ENCODE results near the gene ALKBH1. TPM values are rescaled to one million over a fixed set of nuclear protein-coding genes. Genes with fewer than 3 reads are reported as not detected.

Gene ALKBH1
- total RNA-seq, 3 donors from 2014 or later (not counting 1 experiment from before 2014, with no cell fraction given), result 3.6 to 10.2 (median 7.1) TPM

DNA sequence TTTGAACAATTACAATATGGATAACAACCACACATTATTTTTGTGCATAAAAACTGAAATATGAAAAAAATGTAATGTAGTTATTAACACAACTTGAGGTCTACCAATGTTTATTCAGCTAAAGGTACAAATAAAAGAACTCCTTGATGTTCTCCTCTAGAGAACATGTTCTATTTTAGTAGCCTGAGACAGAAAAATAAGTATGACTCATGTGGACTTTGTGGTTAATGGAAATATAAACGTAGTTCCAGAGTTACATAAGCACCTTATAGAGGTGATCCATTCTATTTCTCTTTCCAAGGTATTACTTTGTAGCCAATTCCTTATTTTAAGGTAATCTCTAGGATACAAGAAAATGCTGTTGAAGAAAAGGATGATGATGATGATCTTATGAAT lies 25.7 kb downstream of the ALKBH1 start:
- no peak overlapping the region for H3K4me3 ChIP-seq (ENCODE audit: low read length)
- TF ChIP-seq, protein P1, sequence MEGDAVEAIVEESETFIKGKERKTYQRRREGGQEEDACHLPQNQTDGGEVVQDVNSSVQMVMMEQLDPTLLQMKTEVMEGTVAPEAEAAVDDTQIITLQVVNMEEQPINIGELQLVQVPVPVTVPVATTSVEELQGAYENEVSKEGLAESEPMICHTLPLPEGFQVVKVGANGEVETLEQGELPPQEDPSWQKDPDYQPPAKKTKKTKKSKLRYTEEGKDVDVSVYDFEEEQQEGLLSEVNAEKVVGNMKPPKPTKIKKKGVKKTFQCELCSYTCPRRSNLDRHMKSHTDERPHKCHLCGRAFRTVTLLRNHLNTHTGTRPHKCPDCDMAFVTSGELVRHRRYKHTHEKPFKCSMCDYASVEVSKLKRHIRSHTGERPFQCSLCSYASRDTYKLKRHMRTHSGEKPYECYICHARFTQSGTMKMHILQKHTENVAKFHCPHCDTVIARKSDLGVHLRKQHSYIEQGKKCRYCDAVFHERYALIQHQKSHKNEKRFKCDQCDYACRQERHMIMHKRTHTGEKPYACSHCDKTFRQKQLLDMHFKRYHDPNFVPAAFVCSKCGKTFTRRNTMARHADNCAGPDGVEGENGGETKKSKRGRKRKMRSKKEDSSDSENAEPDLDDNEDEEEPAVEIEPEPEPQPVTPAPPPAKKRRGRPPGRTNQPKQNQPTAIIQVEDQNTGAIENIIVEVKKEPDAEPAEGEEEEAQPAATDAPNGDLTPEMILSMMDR (IDR thresholded peaks at IDR 0.05), result no peak
- H3K36me3 ChIP-seq (ENCODE audit: control insufficient read depth, insufficient read depth, low read length), result peaks cover 19% of the 10 kb centered on the region
- no peak for DNase-seq
- ATAC-seq, result no peak
- peaks cover 4% of the 10 kb centered on the region for H3K36me3 Mint-ChIP-seq
- H3K27ac ChIP-seq (ENCODE audit: low read length), result no peak overlapping the region
- no peaks in the 10 kb centered on the region for H3K27me3 ChIP-seq (ENCODE audit: control insufficient read depth, insufficient read depth, low read length)
- intact Hi-C loops (cut with micrococcal nuclease), result no loop called here
- no peak overlapping the region for H3K4me3 Mint-ChIP-seq
- H3K9me3 ChIP-seq (ENCODE audit: control insufficient read depth, insufficient read depth, low read length), result no peaks in the 10 kb centered on the region
- no peaks in the 10 kb centered on the region for H3K4me1 Mint-ChIP-seq
- no peaks in the 10 kb centered on the region for H3K9me3 Mint-ChIP-seq
- no CpG with 5 or more reads among the region's 1 CpG for WGBS (ENCODE audit: insufficient coverage)
- no peaks in the 10 kb centered on the region for H3K4me1 ChIP-seq (ENCODE audit: control insufficient read depth, insufficient read depth, low read length)
- H3K27ac Mint-ChIP-seq, result no peak overlapping the region
- no peaks in the 10 kb centered on the region for H3K27me3 Mint-ChIP-seq (ENCODE audit: low read depth in 2 of 2)

DNA sequence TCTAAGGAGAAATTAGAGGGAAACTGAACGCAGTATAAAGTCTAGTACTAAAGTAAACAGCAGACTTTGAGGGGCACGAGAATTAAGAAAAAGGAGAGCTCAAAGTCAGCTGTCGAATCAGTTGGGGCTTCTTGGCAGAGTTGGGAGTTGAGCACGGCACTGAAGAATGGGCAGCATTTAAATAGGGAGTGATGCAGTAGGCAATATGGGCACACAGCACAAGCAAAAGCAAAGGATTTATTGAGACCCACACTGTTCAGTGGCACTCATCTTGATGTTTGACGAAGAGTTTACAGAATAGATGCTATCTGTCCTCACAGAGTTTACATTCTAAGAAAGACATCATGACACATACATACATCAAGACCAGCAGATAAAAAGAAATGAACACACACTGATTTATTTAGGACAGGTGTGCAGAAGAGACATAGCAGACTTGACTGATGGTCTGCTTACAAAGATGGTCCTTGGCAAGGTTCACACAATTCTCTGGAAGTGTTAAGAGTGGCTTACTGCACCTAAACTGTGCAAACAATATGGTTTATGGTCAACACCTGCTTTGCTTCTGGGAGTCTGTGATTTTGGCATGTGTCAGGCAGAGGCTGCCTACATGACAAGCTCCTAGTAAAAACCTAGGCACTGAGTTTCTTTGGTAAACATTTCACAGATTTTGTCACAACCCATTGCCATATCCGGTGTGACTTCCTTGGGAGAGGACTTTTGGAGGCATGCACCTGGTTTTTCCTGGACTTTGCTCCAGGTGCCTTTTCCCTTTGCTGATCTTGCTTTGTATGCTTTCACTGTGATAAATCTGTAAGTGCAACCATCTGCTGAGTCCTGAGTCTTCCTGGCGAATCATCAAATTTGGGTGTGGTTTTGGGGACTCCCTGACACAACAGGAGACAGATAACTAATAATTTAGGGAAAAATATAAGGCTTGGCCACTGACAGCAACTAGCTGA lies 26.3 kb downstream of the ALKBH1 start:
- no peak overlapping the region for H3K4me3 ChIP-seq (ENCODE audit: low read length)
- H3K4me3 Mint-ChIP-seq, result no peak overlapping the region
- no peaks in the 10 kb centered on the region for H3K9me3 Mint-ChIP-seq
- DNase-seq (no peak), ATAC-seq (no peak)
- H3K9me3 ChIP-seq (ENCODE audit: control insufficient read depth, insufficient read depth, low read length), result no peaks in the 10 kb centered on the region
- no peaks in the 10 kb centered on the region for H3K27me3 Mint-ChIP-seq (ENCODE audit: low read depth in 2 of 2)
- no peak overlapping the region for H3K27ac Mint-ChIP-seq
- H3K27me3 ChIP-seq (ENCODE audit: control insufficient read depth, insufficient read depth, low read length), result no peaks in the 10 kb centered on the region
- H3K4me1 ChIP-seq (ENCODE audit: control insufficient read depth, insufficient read depth, low read length), result no peaks in the 10 kb centered on the region
- 95% methylated on average over 7 of the region's 7 CpGs for WGBS (ENCODE audit: insufficient coverage)
- H3K36me3 ChIP-seq (ENCODE audit: control insufficient read depth, insufficient read depth, low read length), result peaks cover 14% of the 10 kb centered on the region
- H3K4me1 Mint-ChIP-seq, result no peaks in the 10 kb centered on the region
- H3K27ac ChIP-seq (ENCODE audit: low read length), result no peak overlapping the region
- intact Hi-C loops (cut with micrococcal nuclease), result no loop called here
- TF ChIP-seq, protein P1 (IDR thresholded peaks at IDR 0.05), result no peak
- H3K36me3 Mint-ChIP-seq, result no peaks in the 10 kb centered on the region

DNA sequence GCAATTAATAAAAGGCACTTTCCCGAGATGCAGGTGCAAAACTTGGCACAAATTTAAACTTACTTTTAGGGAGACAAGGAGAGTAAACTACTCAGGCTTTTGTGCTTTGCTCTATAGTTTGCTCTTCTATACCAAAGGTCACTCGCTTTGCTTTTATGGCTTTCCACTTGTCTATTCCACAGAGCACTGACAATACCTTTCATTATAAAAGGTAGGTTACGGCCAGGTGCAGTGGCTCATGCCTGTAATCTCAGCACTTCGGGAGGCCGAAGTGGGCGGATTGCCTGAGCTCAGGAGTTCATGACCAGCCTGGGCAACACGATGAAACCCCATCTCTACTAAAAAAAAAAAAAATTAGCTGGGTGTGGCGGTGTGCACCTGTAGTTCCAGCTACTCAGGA lies 32.9 kb downstream of the ALKBH1 start:
- Histone ChIP-seq H3K4me1 (ENCODE audit: control insufficient read depth, insufficient read depth, low read length) (no peaks in the 10 kb centered on the region), H3K27ac (ENCODE audit: low read length) (no peak overlapping the region), H3K9me3 (ENCODE audit: control insufficient read depth, insufficient read depth, low read length) (no peaks in the 10 kb centered on the region), H3K36me3 (ENCODE audit: control insufficient read depth, insufficient read depth, low read length) (peaks cover 36% of the 10 kb centered on the region), H3K27me3 (ENCODE audit: control insufficient read depth, insufficient read depth, low read length) (no peaks in the 10 kb centered on the region), H3K4me3 (ENCODE audit: low read length) (no peak overlapping the region)
- no peaks in the 10 kb centered on the region for H3K4me1 Mint-ChIP-seq
- TF ChIP-seq, protein P1 (IDR thresholded peaks at IDR 0.05), result no peak
- peaks cover 14% of the 10 kb centered on the region for H3K36me3 Mint-ChIP-seq
- H3K9me3 Mint-ChIP-seq, result no peaks in the 10 kb centered on the region
- DNase-seq, result no peak
- WGBS (ENCODE audit: insufficient coverage), result 96% methylated on average over 8 of the region's 8 CpGs
- no peaks in the 10 kb centered on the region for H3K27me3 Mint-ChIP-seq (ENCODE audit: low read depth in 2 of 2)
- intact Hi-C loops (cut with micrococcal nuclease), result no loop called here
- no peak for ATAC-seq
- H3K27ac Mint-ChIP-seq, result no peak overlapping the region
- H3K4me3 Mint-ChIP-seq, result no peak overlapping the region
